Ascending aorta (tissue), 2 donors: ENCODE measurements around the gene EGLN3. TPM values are rescaled to one million over a fixed set of nuclear protein-coding genes. Genes with fewer than 3 reads are reported as not detected.
"Not testable (repeated sequence)": the region's sequence is repeated elsewhere in the genome, so short reads cannot be mapped to it uniquely, and the experiment has no call there.

Experiments used
- DNase-seq, 2 donors: peaks; one replicate each; pipeline ENCODE4 v3.0.0-alpha.2; 2019; ENCODE audit warnings: low spot score in 2 of 2
- H3K27ac ChIP-seq, 2 donors: fragments of 200-600 bp; sonication (generic); one replicate each; pipeline ENCODE4 v1.5.1; 2016 to 2017; ENCODE audit warnings: mild to moderate bottlenecking in 1 of 2
- H3K27me3 ChIP-seq: fragments of 200-600 bp; sonication (generic); one replicate; pipeline ENCODE4 v1.5.1; 2017
- H3K36me3 ChIP-seq, 2 donors: fragments of 200-600 bp; sonication (generic); one replicate each; pipeline ENCODE4 v1.5.1; 2016
- H3K4me1 ChIP-seq, 2 donors: fragments of 200-600 bp; sonication (generic); one replicate each; pipeline ENCODE4 v1.5.1; 2016 to 2017; ENCODE audit warnings: mild to moderate bottlenecking in 1 of 2
- H3K4me3 ChIP-seq, 2 donors: fragments of 200-600 bp; sonication (generic); one replicate each; pipeline ENCODE4 v1.5.1; 2016 to 2017; ENCODE audit warnings: mild to moderate bottlenecking in 1 of 2
- H3K9me3 ChIP-seq, 2 donors: fragments of 200-600 bp; sonication (generic); one replicate each; pipeline ENCODE4 v1.5.1; 2016
- intact Hi-C: fragments of 100-400 bp; cut with DNase I; formaldehyde crosslinking; loops from one replicate; pipeline ENCODE4 v1.15.1; 2023
- total RNA-seq: library from RNA; depleted of rRNA; stranded (reverse); fragments of >200 nt; gene quantifications from one replicate; pipeline ENCODE4 v1.1.0, GENCODE V29; 2016
- TF ChIP-seq, protein P1 (sequence below), 3 experiments: fragments of 200-600 bp in 2 of 3; fragments of 450-650 bp in 1 of 3; sonication (generic) in 2 of 3; IDR thresholded peaks; one replicate each; pipeline ENCODE4 v1.5.1; 2016 to 2019; ENCODE audit warnings: antibody characterized with exemption in 3 of 3, mild to moderate bottlenecking in 1 of 3, moderate library complexity in 1 of 3

The EGLN3 gene
- total RNA-seq, 1 donor from 2014 or later = 5.9 TPM

DNA sequence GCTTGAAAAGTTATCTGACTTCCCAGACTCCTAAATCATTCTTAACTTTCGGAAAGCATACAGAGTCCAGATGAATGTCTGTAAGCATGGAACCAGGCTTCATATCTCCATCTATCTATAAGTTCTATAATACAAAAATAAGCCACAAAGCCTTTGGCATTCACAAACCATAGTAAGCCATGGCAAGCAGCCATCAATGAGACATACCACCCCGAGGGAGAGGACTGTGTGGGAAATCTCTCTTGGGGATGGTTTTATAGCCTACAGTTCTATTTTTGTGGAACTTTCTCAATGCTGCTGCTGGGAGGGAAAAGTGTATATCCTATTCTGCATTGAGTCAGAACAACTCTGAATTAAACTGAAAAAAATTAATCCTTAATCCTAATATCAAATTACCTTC lies 20.4 kb downstream of the EGLN3 start:
- TF ChIP-seq, protein P1, sequence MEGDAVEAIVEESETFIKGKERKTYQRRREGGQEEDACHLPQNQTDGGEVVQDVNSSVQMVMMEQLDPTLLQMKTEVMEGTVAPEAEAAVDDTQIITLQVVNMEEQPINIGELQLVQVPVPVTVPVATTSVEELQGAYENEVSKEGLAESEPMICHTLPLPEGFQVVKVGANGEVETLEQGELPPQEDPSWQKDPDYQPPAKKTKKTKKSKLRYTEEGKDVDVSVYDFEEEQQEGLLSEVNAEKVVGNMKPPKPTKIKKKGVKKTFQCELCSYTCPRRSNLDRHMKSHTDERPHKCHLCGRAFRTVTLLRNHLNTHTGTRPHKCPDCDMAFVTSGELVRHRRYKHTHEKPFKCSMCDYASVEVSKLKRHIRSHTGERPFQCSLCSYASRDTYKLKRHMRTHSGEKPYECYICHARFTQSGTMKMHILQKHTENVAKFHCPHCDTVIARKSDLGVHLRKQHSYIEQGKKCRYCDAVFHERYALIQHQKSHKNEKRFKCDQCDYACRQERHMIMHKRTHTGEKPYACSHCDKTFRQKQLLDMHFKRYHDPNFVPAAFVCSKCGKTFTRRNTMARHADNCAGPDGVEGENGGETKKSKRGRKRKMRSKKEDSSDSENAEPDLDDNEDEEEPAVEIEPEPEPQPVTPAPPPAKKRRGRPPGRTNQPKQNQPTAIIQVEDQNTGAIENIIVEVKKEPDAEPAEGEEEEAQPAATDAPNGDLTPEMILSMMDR (IDR thresholded peaks at IDR 0.05) = no peak
- peaks cover 3 to 4% of the 10 kb centered on the region in 2 donors for H3K36me3 ChIP-seq
- no peak overlapping the region for H3K27ac ChIP-seq
- H3K9me3 ChIP-seq = no peaks in the 10 kb centered on the region
- no peaks in the 10 kb centered on the region for H3K27me3 ChIP-seq
- no peak for DNase-seq
- intact Hi-C loops = no loop called here
- H3K4me1 ChIP-seq = no peaks in the 10 kb centered on the region
- H3K4me3 ChIP-seq = no peak overlapping the region

DNA sequence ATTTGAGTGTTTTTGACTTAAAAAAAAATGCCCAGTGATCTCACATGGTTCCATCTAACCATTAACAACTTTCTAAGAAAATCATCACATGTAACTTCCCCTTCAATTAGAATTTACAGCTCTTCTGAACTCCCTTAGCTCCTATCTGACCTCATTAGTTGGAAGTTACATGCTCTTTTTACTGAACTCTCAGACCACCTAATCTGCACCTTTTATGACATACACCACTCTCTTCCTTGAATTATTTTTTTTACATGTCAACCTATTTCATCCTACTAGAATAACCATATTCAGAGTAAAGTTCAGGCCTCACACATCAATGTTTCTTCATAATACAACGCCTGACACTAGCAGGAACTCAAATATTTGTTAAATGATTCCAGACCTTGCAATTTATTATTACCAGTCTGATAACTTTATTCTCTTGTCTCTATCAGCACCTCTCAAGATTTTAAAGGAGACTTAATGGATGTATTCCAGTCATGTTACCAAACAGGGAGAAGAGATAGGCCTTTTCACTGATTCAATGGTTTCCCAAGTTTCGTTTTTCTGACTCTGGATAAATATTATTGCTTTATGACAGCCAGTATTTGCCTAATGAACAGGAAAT lies 21.0 kb downstream of the EGLN3 start:
- Histone ChIP-seq H3K27ac (no peak overlapping the region), H3K36me3 (peaks cover 3 to 4% of the 10 kb centered on the region in 2 donors), H3K4me1 (no peaks in the 10 kb centered on the region), H3K4me3 (no peak overlapping the region), H3K9me3 (no peaks in the 10 kb centered on the region), H3K27me3 (no peaks in the 10 kb centered on the region)
- TF ChIP-seq, protein P1 (IDR thresholded peaks at IDR 0.05) = no peak
- no peak for DNase-seq
- intact Hi-C loops = no loop called here

DNA sequence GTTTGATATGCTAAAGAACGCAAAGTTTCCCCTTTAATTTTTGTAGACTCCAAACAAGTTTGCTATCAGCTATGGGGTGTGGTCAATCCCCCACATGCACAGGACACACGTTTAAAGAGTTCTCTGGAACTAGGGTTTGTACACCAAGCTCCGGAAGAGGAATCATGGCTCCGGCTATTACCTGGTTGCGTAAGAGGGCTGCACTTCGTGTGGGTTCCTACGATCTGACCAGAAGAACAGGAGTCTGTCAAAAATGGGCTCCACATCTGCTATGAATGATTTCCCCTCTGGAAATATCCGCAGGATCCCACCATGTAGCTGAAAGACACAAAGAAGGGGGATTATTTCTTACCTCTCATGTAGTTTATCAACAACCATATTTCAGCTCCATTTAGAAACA lies 22.0 kb downstream of the EGLN3 start:
- Histone ChIP-seq H3K27ac (no peak overlapping the region), H3K36me3 (peaks cover 3 to 4% of the 10 kb centered on the region in 2 donors), H3K4me3 (no peak overlapping the region), H3K9me3 (no peaks in the 10 kb centered on the region), H3K27me3 (no peaks in the 10 kb centered on the region), H3K4me1 (no peaks in the 10 kb centered on the region)
- DNase-seq = no peak
- TF ChIP-seq, protein P1 (IDR thresholded peaks at IDR 0.05) = no peak
- intact Hi-C loops = no loop called here

DNA sequence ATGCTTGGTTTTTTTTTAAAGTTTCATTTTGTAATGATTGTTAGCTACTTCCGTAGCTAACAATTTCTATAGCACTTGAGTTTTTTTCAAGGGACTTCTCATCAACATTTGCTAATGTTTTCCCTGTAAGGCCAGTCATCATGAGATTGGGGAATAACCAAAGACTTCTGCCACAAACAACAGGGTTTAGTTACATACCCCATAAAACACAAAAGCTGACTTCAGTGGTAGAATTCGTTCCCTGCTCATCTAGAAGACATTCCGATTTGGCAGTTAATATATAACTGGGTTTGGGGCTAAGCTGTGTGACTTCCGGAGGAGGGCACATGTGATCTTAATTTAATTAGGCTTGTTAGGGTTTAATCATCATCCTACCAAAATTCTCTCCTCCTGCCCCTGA lies 22.9 kb downstream of the EGLN3 start:
- no peaks in the 10 kb centered on the region for H3K4me1 ChIP-seq
- TF ChIP-seq, protein P1 (IDR thresholded peaks at IDR 0.05) = no peak
- H3K4me3 ChIP-seq = no peak overlapping the region
- DNase-seq = no peak
- H3K27ac ChIP-seq = no peak overlapping the region
- H3K27me3 ChIP-seq = no peaks in the 10 kb centered on the region
- no peaks in the 10 kb centered on the region for H3K9me3 ChIP-seq
- intact Hi-C loops = no loop called here
- peaks cover 3 to 4% of the 10 kb centered on the region in 2 donors for H3K36me3 ChIP-seq

DNA sequence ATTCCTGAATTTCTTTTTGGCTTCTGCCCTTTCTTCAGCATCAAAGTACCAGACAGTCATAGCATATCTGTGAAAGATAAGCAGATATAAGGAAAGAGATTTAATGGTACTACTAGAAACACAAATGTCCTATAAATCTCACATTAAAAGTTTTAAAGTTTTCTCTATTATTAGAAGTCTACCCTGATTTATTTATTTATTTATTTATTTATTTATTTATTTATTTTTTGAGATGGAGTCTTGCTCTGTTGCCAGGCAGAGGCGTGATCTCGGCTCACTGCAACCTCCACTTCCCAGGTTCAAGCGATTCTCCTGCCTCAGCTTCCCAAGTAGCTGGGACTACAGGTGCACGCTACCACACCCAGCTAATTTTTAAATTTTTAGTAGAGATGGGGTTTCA lies 23.9 kb downstream of the EGLN3 start:
- H3K4me1 ChIP-seq, intact Hi-C loops, DNase-seq, H3K4me3 ChIP-seq, H3K36me3 ChIP-seq, H3K27me3 ChIP-seq, H3K9me3 ChIP-seq, H3K27ac ChIP-seq: not testable (repeated sequence)

DNA sequence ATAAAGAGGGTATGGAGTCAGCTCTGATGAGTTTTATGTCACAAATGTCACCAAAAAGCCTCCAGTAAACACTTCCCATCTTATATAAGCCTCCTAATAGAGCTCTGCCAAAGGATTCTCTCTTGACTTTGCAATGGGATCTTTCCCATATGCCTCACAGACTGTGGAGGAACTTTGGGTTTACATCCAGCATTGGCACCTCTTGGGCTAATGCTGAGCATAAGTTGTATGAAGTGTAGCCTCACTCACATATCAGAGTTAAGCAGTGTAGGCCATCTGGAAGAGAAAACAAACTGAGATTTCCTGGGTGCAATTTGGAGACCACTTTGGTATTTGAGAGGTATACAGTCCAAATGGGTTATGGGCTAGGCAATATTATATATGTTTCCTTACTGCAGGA lies 24.9 kb downstream of the EGLN3 start:
- no peaks in the 10 kb centered on the region for H3K4me1 ChIP-seq
- no peak overlapping the region for H3K4me3 ChIP-seq
- peaks cover 3 to 4% of the 10 kb centered on the region in 2 donors for H3K36me3 ChIP-seq
- H3K27ac ChIP-seq = no peak overlapping the region
- no peak for DNase-seq
- no peaks in the 10 kb centered on the region for H3K9me3 ChIP-seq
- H3K27me3 ChIP-seq = no peaks in the 10 kb centered on the region
- intact Hi-C loops = loop anchor here (2.0 kb wide), 1 partner anchor 13 kb away; no protein-coding TSS in a partner anchor
- TF ChIP-seq, protein P1 (IDR thresholded peaks at IDR 0.05) = no peak
